Lower lobe of right lung (tissue), 2 donors: ENCODE results near the gene INO80. TPM values are rescaled to one million over a fixed set of nuclear protein-coding genes. Genes with fewer than 3 reads are reported as not detected.

Source experiments
- ATAC-seq, 2 donors: fragments of 200-7000 bp; cut with Tn5 transposase; one replicate each; pipeline ENCODE4 v1.9.1; 2020 to 2022; ENCODE audit warnings: mild to moderate bottlenecking in 2 of 2, moderate library complexity in 2 of 2
- DNase-seq: peaks from one replicate; pipeline ENCODE4 v3.0.0-alpha.2; 2020
- H3K27ac ChIP-seq: fragments of 200-600 bp; one replicate; pipeline ENCODE4 v1.8.0; 2022
- H3K27me3 ChIP-seq: fragments of 200-600 bp; one replicate; pipeline ENCODE4 v1.8.0; 2022; ENCODE audit warnings: low read depth
- H3K36me3 ChIP-seq: fragments of 200-600 bp; one replicate; pipeline ENCODE4 v1.8.0; 2022; ENCODE audit warnings: mild to moderate bottlenecking
- H3K4me1 ChIP-seq: fragments of 200-600 bp; one replicate; pipeline ENCODE4 v1.8.0; 2022
- H3K4me3 ChIP-seq: fragments of 200-600 bp; one replicate; pipeline ENCODE4 v1.8.0; 2022; ENCODE audit warnings: mild to moderate bottlenecking
- H3K9me3 ChIP-seq: fragments of 200-600 bp; one replicate; pipeline ENCODE4 v1.8.0; 2022
- intact Hi-C: fragments of 100-400 bp; cut with DNase I; formaldehyde crosslinking; loops from one replicate; pipeline ENCODE4 v1.11.0; 2022
- total RNA-seq: library from RNA; stranded (reverse); fragmentation: NEBNext Ultra II Directional; extraction: Animal tissue kit (Norgen Biotek cat#: 25700); gene quantifications from one replicate; pipeline ENCODE4 v1.2.1, GENCODE V29; 2021
- TF ChIP-seq, protein P1 (sequence below): fragments of 200-600 bp; IDR thresholded peaks from one replicate; pipeline ENCODE4 v1.8.0; 2022; ENCODE audit warnings: antibody characterized with exemption, mild to moderate bottlenecking
- donor health status: DM: no; HTN: yes; CAD: no; lungs with severe emphysema.

INO80 gene
- total RNA-seq, 1 donor from 2014 or later: 25.0 TPM

GRCh38 chr15:40948706-40949473, 167.2 kb downstream of the INO80 start:
- Histone ChIP-seq H3K36me3 (no peaks in the 10 kb centered on the region), H3K27ac (peak overlapping the region; percentile 68), H3K9me3 (no peaks in the 10 kb centered on the region), H3K4me3 (no peak overlapping the region), H3K4me1 (peaks cover 26% of the 10 kb centered on the region), H3K27me3 (no peaks in the 10 kb centered on the region)
- ATAC-seq: no peak
- DNase-seq: no peak
- intact Hi-C loops: no loop called here
- TF ChIP-seq, protein P1, sequence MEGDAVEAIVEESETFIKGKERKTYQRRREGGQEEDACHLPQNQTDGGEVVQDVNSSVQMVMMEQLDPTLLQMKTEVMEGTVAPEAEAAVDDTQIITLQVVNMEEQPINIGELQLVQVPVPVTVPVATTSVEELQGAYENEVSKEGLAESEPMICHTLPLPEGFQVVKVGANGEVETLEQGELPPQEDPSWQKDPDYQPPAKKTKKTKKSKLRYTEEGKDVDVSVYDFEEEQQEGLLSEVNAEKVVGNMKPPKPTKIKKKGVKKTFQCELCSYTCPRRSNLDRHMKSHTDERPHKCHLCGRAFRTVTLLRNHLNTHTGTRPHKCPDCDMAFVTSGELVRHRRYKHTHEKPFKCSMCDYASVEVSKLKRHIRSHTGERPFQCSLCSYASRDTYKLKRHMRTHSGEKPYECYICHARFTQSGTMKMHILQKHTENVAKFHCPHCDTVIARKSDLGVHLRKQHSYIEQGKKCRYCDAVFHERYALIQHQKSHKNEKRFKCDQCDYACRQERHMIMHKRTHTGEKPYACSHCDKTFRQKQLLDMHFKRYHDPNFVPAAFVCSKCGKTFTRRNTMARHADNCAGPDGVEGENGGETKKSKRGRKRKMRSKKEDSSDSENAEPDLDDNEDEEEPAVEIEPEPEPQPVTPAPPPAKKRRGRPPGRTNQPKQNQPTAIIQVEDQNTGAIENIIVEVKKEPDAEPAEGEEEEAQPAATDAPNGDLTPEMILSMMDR: no peak

DNA sequence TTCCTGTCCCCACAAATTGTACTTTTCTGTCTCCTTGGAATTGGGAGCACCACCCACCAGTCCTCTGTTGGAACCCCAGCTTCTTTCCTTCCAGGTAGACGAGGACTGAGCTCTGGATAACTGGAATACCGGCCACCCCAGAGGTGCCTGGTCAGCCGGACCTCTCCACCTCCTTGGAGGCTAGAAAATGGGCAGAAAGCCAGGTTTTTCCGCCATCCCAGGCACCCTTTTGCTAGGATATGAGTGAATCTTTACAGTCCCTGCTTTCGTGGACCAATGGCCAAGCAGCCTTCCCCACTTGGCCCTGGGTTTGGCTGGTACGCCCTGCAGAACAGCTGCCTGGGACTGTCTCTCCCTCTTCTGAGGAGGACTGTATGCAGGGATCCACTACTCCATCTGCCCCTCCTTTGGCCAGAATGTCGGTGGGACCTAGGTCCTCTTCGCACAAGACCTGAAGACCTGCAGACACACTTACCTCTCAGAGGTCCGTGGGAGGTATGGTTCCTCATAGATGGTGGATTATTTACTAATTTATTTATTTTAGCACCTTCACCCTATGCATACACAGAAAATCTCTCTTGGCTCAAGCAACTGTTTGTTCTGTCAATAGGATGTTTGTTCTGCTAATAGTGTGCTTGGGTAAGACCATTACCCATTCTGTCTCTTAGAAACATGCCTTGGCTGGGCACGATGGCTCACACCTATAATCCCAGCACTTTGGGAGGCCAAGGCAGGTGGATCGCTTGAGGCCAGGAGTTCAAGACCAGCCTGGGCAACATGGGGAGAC, 171.4 kb downstream of the INO80 start:
- Histone ChIP-seq H3K4me1 (peaks cover 43% of the 10 kb centered on the region), H3K27ac (no peak overlapping the region), H3K9me3 (no peaks in the 10 kb centered on the region), H3K27me3 (no peaks in the 10 kb centered on the region), H3K36me3 (no peaks in the 10 kb centered on the region), H3K4me3 (no peak overlapping the region)
- DNase-seq (no peak), ATAC-seq (no peak)
- intact Hi-C loops: no loop called here
- TF ChIP-seq, protein P1: no peak

GRCh38 chr15:40943764-40944365, 172.2 kb downstream of the INO80 start:
- ATAC-seq: no peak

GRCh38 chr15:40942878-40943277, 173.2 kb downstream of the INO80 start:
- intact Hi-C loops: no loop called here
- Histone ChIP-seq H3K27ac (peak overlapping the region; percentile 90), H3K27me3 (no peaks in the 10 kb centered on the region), H3K4me3 (peak overlapping the region; percentile 69), H3K9me3 (no peaks in the 10 kb centered on the region), H3K4me1 (peaks cover 51% of the 10 kb centered on the region), H3K36me3 (peaks cover 14% of the 10 kb centered on the region)
- no peak for DNase-seq
- TF ChIP-seq, protein P1: no peak
- ATAC-seq: peak; percentile 42 to 50

More at GRCh38 chr15:40943764-40944365, 172.2 kb downstream of the INO80 start:
- TF ChIP-seq, protein P1: no peak
- Histone ChIP-seq H3K27me3 (no peaks in the 10 kb centered on the region), H3K27ac (no peak overlapping the region), H3K9me3 (no peaks in the 10 kb centered on the region), H3K36me3 (peaks cover 5% of the 10 kb centered on the region), H3K4me1 (peaks cover 41% of the 10 kb centered on the region), H3K4me3 (no peak overlapping the region)
- DNase-seq: no peak
- intact Hi-C loops: no loop called here

- no peak for DNase-seq
- H3K9me3 ChIP-seq: no peaks in the 10 kb centered on the region
- H3K27me3 ChIP-seq: no peaks in the 10 kb centered on the region
- intact Hi-C loops: no loop called here
- peaks cover 56% of the 10 kb centered on the region for H3K4me1 ChIP-seq
- TF ChIP-seq, protein P1: no peak
- peak overlapping the region; percentile 90 for H3K27ac ChIP-seq
- H3K4me3 ChIP-seq: peak overlapping the region; percentile 69
- peak; percentile 18 to 21 for ATAC-seq
- H3K36me3 ChIP-seq: peaks cover 19% of the 10 kb centered on the region
Observed at GRCh38 chr15:40942337-40942854, 173.7 kb downstream of the INO80 start.
